ENCODE measurements around the gene BBX.

BBX gene

DNA sequence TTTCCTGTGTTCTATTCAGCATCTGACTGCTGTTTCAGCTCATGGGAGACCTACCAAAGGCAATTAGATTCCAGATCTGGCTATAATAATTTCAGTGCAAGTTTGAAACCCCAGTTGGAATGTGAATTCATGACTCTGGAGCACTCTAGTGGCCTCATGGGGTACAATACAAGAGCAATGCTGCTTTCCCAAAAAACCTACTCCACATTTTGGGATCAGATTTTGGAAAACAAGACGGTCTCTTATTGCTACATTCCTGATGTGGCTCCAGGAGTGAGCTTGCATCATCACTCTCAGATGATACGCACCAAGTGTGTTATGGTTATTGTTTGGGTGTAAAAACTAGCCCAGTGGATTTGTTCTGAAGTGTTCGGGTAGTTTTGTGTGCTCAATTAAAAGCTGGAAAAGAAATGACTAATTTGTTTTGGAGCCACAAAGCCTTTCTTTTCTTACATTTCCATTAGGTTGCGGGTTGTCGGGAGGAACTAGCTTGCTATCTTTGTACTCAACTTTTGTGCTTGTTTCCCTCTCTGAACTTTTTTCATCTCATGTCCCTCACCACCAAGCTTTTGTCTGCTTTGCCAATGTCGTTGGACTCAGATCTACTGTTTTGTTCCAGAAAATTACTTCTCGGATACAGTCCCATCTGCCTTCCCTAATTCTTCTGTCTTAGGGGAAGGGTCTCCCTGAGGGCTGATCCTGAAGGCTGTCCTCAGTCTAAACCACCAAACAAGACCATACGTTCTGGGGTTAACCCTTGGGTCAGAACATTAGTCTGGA lies 272.1 kb downstream of the BBX start:
- Histone ChIP-seq H3K4me1 (peaks cover 0 to 64% (median 21%) of the 10 kb centered on the region in 4 donors), H3K4me3 (no peak overlapping the region), H3K36me3 (peaks cover 8 to 28% (median 22%) of the 10 kb centered on the region in 3 donors), H3K9me3 (no peaks in the 10 kb centered on the region), H3K27ac (peak overlapping the region; percentile 34 to 42), H3K27me3 (no peaks in the 10 kb centered on the region)
- DNase-seq = peak in 1 of 2 donors; percentile 63
- TF ChIP-seq, protein P1, sequence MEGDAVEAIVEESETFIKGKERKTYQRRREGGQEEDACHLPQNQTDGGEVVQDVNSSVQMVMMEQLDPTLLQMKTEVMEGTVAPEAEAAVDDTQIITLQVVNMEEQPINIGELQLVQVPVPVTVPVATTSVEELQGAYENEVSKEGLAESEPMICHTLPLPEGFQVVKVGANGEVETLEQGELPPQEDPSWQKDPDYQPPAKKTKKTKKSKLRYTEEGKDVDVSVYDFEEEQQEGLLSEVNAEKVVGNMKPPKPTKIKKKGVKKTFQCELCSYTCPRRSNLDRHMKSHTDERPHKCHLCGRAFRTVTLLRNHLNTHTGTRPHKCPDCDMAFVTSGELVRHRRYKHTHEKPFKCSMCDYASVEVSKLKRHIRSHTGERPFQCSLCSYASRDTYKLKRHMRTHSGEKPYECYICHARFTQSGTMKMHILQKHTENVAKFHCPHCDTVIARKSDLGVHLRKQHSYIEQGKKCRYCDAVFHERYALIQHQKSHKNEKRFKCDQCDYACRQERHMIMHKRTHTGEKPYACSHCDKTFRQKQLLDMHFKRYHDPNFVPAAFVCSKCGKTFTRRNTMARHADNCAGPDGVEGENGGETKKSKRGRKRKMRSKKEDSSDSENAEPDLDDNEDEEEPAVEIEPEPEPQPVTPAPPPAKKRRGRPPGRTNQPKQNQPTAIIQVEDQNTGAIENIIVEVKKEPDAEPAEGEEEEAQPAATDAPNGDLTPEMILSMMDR (IDR thresholded peaks at IDR 0.05) = peak; percentile 33 to 38
- intact Hi-C loops (cut with DNase I; ENCODE audit: low total_unique reads) = no loop called here

GRCh38 chr3:107795514-107796094 lies 272.8 kb downstream of the BBX start:
- H3K36me3 ChIP-seq = peaks cover 9 to 24% (median 17%) of the 10 kb centered on the region in 3 donors
- H3K27ac ChIP-seq = peak overlapping the region; percentile 42 to 61

GRCh38 chr3:107796791-107797190 lies 274.0 kb downstream of the BBX start:
- Histone ChIP-seq H3K4me1 (peaks cover 0 to 73% (median 21%) of the 10 kb centered on the region in 4 donors), H3K27me3 (no peaks in the 10 kb centered on the region), H3K9me3 (no peaks in the 10 kb centered on the region), H3K36me3 (peaks cover 14 to 25% (median 20%) of the 10 kb centered on the region in 3 donors), H3K4me3 (no peak overlapping the region), H3K27ac (peak overlapping the region; percentile 42 to 49)
- TF ChIP-seq, protein P1 (IDR thresholded peaks at IDR 0.05) = no peak
- intact Hi-C loops (cut with DNase I; ENCODE audit: low total_unique reads) = no loop called here
- DNase-seq = no peak

More at GRCh38 chr3:107795514-107796094, 272.8 kb downstream of the BBX start:
- DNase-seq = no peak
- H3K27me3 ChIP-seq = no peaks in the 10 kb centered on the region
- TF ChIP-seq, protein P1 (IDR thresholded peaks at IDR 0.05) = no peak
- no peak overlapping the region for H3K4me3 ChIP-seq
- peaks cover 0 to 72% (median 21%) of the 10 kb centered on the region in 4 donors for H3K4me1 ChIP-seq
- intact Hi-C loops (cut with DNase I; ENCODE audit: low total_unique reads) = no loop called here
- no peaks in the 10 kb centered on the region for H3K9me3 ChIP-seq

GRCh38 chr3:107797586-107797985 lies 274.8 kb downstream of the BBX start:
- TF ChIP-seq, protein P1 (IDR thresholded peaks at IDR 0.05) = no peak
- DNase-seq = no peak
- Histone ChIP-seq H3K4me3 (no peak overlapping the region), H3K27me3 (no peaks in the 10 kb centered on the region), H3K9me3 (no peaks in the 10 kb centered on the region), H3K36me3 (peaks cover 22 to 32% (median 22%) of the 10 kb centered on the region in 3 donors), H3K27ac (peak overlapping the region; percentile 49 to 64), H3K4me1 (peaks cover 0 to 73% (median 21%) of the 10 kb centered on the region in 4 donors)
- intact Hi-C loops (cut with DNase I; ENCODE audit: low total_unique reads) = no loop called here

- TF ChIP-seq, protein P1 (IDR thresholded peaks at IDR 0.05) = no peak
- peak overlapping the region; percentile 49 to 64 for H3K27ac ChIP-seq
- no peaks in the 10 kb centered on the region for H3K27me3 ChIP-seq
- DNase-seq = no peak
- intact Hi-C loops (cut with DNase I; ENCODE audit: low total_unique reads) = no loop called here
- H3K4me1 ChIP-seq = peaks cover 0 to 72% (median 21%) of the 10 kb centered on the region in 4 donors
- no peak overlapping the region for H3K4me3 ChIP-seq
- no peaks in the 10 kb centered on the region for H3K9me3 ChIP-seq
- H3K36me3 ChIP-seq = peaks cover 27 to 29% (median 29%) of the 10 kb centered on the region in 3 donors
Measured at GRCh38 chr3:107798381-107798780, 275.6 kb downstream of the BBX start.

Data from tibial artery (tissue), 4 donors.